HEK293 (cell line): ENCODE data around the gene PTBP1.

ENCODE experiments used
- CTCF ChIA-PET: fragments of 350-600 bp; formaldehyde crosslinking; extraction: SDS; loops from one replicate; lab custom pipeline; 2021; ENCODE audit warnings: antibody characterized with exemption; lab: Yijun Ruan, JAX
- POLR2A ChIA-PET: fragments of 300-600 bp; formaldehyde crosslinking; extraction: SDS; loops from one replicate; lab custom pipeline; 2020; ENCODE audit warnings: antibody characterized with exemption, inconsistent platforms; lab: Yijun Ruan, JAX
- H3K27ac ChIP-seq: fragments of 200-500 bp; sonication (Bioruptor generic); 2 replicates; pipeline ENCODE4 v1.5.1; 2014; ENCODE audit warnings: low read depth, low read length, control low read depth, inconsistent platforms; ENCODE audit errors: extremely low read depth
- H3K36me3 ChIP-seq, 2 experiments: fragments of 200-500 bp in 1 of 2; sonication (Bioruptor generic) in 1 of 2; 1 replicate in 1 of 2; 2 replicates in 1 of 2; pipeline ENCODE4 v1.5.1; 2014 to 2017; ENCODE audit warnings: inconsistent platforms in 2 of 2, low read length in 2 of 2; ENCODE audit not compliant: control insufficient read depth in 2 of 2, insufficient read depth in 1 of 2
- H3K4me1 ChIP-seq: fragments of 200-500 bp; sonication (Bioruptor generic); 2 replicates; pipeline ENCODE4 v1.5.1; 2014; ENCODE audit warnings: mild to moderate bottlenecking, low read length, inconsistent platforms; ENCODE audit not compliant: control insufficient read depth, insufficient read depth
- H3K4me3 ChIP-seq: 2 replicates; pipeline ENCODE4 v1.5.1; 2011; ENCODE audit warnings: low read depth, mild to moderate bottlenecking, control low read depth, low read length, moderate library complexity
- H3K9me3 ChIP-seq: fragments of 200-500 bp; sonication (Bioruptor generic); 2 replicates; pipeline ENCODE4 v1.5.1; 2014; ENCODE audit warnings: low read depth, low read length, inconsistent platforms; ENCODE audit not compliant: control insufficient read depth, insufficient read depth
- EGR2 ChIP-seq: fragments of 450-650 bp; formaldehyde crosslinking; IDR thresholded peaks from 2 replicates; pipeline ENCODE4 v1.5.1; 2016; ENCODE audit warnings: low read depth, missing biosample characterization, missing genetic modification characterization
- FEZF1 ChIP-seq: fragments of 450-650 bp; formaldehyde crosslinking; IDR thresholded peaks from 2 replicates; pipeline ENCODE4 v1.5.1; 2016; ENCODE audit warnings: missing biosample characterization, missing genetic modification characterization
- GLI2 ChIP-seq: fragments of 450-650 bp; formaldehyde crosslinking; IDR thresholded peaks from 2 replicates; pipeline ENCODE4; 2017; ENCODE audit warnings: missing biosample characterization, missing genetic modification characterization, low read depth, borderline replicate concordance
- GLIS1 ChIP-seq: fragments of 450-650 bp; formaldehyde crosslinking; IDR thresholded peaks from 2 replicates; pipeline ENCODE4 v1.5.1; 2016; ENCODE audit warnings: missing biosample characterization, missing genetic modification characterization
- KLF10 ChIP-seq: fragments of 450-650 bp; IDR thresholded peaks from 2 replicates; pipeline ENCODE4 v1.5.1; 2018; ENCODE audit warnings: missing biosample characterization, mild to moderate bottlenecking, missing genetic modification characterization
- YY1 ChIP-seq: fragments of 450-650 bp; formaldehyde crosslinking; IDR thresholded peaks from 2 replicates; pipeline ENCODE4 v1.5.1; 2018; ENCODE audit warnings: missing biosample characterization, missing genetic modification characterization
- ZBTB20 ChIP-seq: fragments of 450-650 bp; formaldehyde crosslinking; IDR thresholded peaks from 2 replicates; pipeline ENCODE4 v1.5.1; 2016; ENCODE audit warnings: missing biosample characterization, missing genetic modification characterization
- ZBTB21 ChIP-seq: fragments of 450-650 bp; formaldehyde crosslinking; IDR thresholded peaks from 2 replicates; pipeline ENCODE4 v1.5.1; 2017; ENCODE audit warnings: missing biosample characterization, missing genetic modification characterization
- ZIC2 ChIP-seq: fragments of 450-650 bp; formaldehyde crosslinking; IDR thresholded peaks from 2 replicates; pipeline ENCODE4 v1.5.1; 2016; ENCODE audit warnings: missing biosample characterization, missing genetic modification characterization
- ZNF10 ChIP-seq: fragments of 450-650 bp; formaldehyde crosslinking; IDR thresholded peaks from 2 replicates; pipeline ENCODE4 v1.5.1; 2017; ENCODE audit warnings: missing biosample characterization, missing genetic modification characterization
- ZNF146 ChIP-seq: fragments of 450-650 bp; formaldehyde crosslinking; IDR thresholded peaks from 2 replicates; pipeline ENCODE4 v1.5.1; 2016; ENCODE audit warnings: missing biosample characterization, missing genetic modification characterization
- ZNF148 ChIP-seq: fragments of 450-650 bp; formaldehyde crosslinking; IDR thresholded peaks from 2 replicates; pipeline ENCODE4 v1.5.0; 2017; ENCODE audit warnings: missing biosample characterization, missing genetic modification characterization, borderline replicate concordance
- ZNF2 ChIP-seq: fragments of 450-650 bp; formaldehyde crosslinking; IDR thresholded peaks from 2 replicates; pipeline ENCODE4 v1.5.1; 2016; ENCODE audit warnings: missing biosample characterization, missing genetic modification characterization
- ZNF221 ChIP-seq: fragments of 450-650 bp; formaldehyde crosslinking; IDR thresholded peaks from 2 replicates; pipeline ENCODE4 v1.5.1; 2017; ENCODE audit warnings: missing biosample characterization, missing genetic modification characterization, borderline replicate concordance
- ZNF26 ChIP-seq: fragments of 450-650 bp; formaldehyde crosslinking; IDR thresholded peaks from 2 replicates; pipeline ENCODE4 v1.5.1; 2016; ENCODE audit warnings: missing biosample characterization, missing genetic modification characterization
- ZNF266 ChIP-seq: fragments of 450-650 bp; formaldehyde crosslinking; IDR thresholded peaks from 2 replicates; pipeline ENCODE4 v1.5.1; 2016; ENCODE audit warnings: missing biosample characterization, missing genetic modification characterization, low read depth
- ZNF302 ChIP-seq: fragments of 450-650 bp; formaldehyde crosslinking; IDR thresholded peaks from 2 replicates; pipeline ENCODE4 v1.5.1; 2016; ENCODE audit warnings: missing biosample characterization, missing genetic modification characterization, low read depth
- ZNF398 ChIP-seq: fragments of 450-650 bp; formaldehyde crosslinking; IDR thresholded peaks from 2 replicates; pipeline ENCODE4 v1.5.1; 2017; ENCODE audit warnings: missing biosample characterization, missing genetic modification characterization
- ZNF433 ChIP-seq: fragments of 450-650 bp; formaldehyde crosslinking; IDR thresholded peaks from 2 replicates; pipeline ENCODE4 v1.5.1; 2016; ENCODE audit warnings: missing biosample characterization, missing genetic modification characterization, low read depth
- ZNF514 ChIP-seq: fragments of 450-650 bp; formaldehyde crosslinking; IDR thresholded peaks from 2 replicates; pipeline ENCODE4 v1.5.1; 2016; ENCODE audit warnings: missing biosample characterization, missing genetic modification characterization
- ZNF530 ChIP-seq: fragments of 450-650 bp; formaldehyde crosslinking; IDR thresholded peaks from 2 replicates; pipeline ENCODE4 v1.5.1; 2016; ENCODE audit warnings: low read depth, missing biosample characterization, missing genetic modification characterization
- ZNF560 ChIP-seq: fragments of 450-650 bp; formaldehyde crosslinking; IDR thresholded peaks from 2 replicates; pipeline ENCODE4 v1.5.1; 2017; ENCODE audit warnings: missing biosample characterization, missing genetic modification characterization, borderline replicate concordance
- ZNF571 ChIP-seq: fragments of 450-650 bp; formaldehyde crosslinking; IDR thresholded peaks from 2 replicates; pipeline ENCODE4 v1.5.0; 2017; ENCODE audit warnings: missing biosample characterization, missing genetic modification characterization
- ZNF610 ChIP-seq: fragments of 450-650 bp; formaldehyde crosslinking; IDR thresholded peaks from 2 replicates; pipeline ENCODE4 v1.5.1; 2016; ENCODE audit warnings: missing biosample characterization, missing genetic modification characterization, borderline replicate concordance
- ZNF654 ChIP-seq: fragments of 450-650 bp; formaldehyde crosslinking; IDR thresholded peaks from 2 replicates; pipeline ENCODE4 v1.5.1; 2016; ENCODE audit warnings: low read depth, missing biosample characterization, missing genetic modification characterization
- ZNF701 ChIP-seq: fragments of 450-650 bp; formaldehyde crosslinking; IDR thresholded peaks from 2 replicates; pipeline ENCODE4 v1.5.1; 2016; ENCODE audit warnings: missing biosample characterization, missing genetic modification characterization
- ZNF768 ChIP-seq: fragments of 450-650 bp; formaldehyde crosslinking; IDR thresholded peaks from 2 replicates; pipeline ENCODE4 v1.5.1; 2018; ENCODE audit warnings: missing biosample characterization, mild to moderate bottlenecking, missing genetic modification characterization
- ZSCAN18 ChIP-seq: fragments of 450-650 bp; formaldehyde crosslinking; IDR thresholded peaks from 2 replicates; pipeline ENCODE4 v1.5.1; 2016; ENCODE audit warnings: missing biosample characterization, missing genetic modification characterization
- TF ChIP-seq, protein P1 (sequence below): fragments of 450-650 bp; formaldehyde crosslinking; IDR thresholded peaks from 2 replicates; pipeline ENCODE4 v1.5.1; 2017; ENCODE audit warnings: missing biosample characterization, missing genetic modification characterization

PTBP1 gene

DNA sequence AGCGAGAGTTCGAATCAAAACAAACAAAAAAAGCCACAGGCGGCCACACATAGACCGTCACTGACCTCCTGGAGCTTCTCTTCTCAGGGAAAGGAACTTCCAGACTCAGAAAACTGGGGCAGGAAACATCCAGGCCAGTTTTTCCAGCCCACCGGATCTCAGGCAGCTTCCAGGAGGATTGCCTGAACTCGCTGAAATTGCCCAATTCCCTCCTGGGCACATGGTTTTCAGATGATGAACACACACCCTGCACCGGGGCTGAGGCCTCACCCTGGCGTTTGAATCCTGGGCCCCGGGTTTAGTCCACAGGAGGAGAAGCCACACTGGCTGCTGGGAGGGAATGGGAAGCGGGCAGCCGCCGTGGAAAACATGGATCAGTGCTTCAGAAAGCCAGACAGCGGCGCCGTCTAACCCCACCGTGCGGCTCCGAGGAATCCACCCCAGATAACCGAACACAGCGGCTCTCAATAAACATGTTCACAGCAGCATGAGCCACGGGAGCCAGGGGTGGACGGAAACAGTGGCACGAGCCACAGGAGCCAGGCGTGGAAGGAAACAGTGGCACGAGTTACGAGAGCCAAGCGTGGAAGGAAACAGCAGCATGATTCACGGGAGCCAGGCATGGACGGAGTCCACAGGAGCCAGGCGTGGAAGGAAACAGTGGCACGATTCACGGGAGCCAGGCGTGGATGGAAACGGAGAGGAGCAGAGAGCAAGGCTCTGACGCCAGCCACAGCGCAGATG, 18.2 kb upstream of the PTBP1 start:
- POLR2A ChIA-PET: interaction anchor here (0.9 kb wide), 1 partner anchor 24 kb away, joined by 3 read pairs; no protein-coding TSS in a partner anchor
- CTCF ChIA-PET: interaction anchor here (1.6 kb wide), 1 partner anchor 10 kb away, joined by 10 read pairs; no protein-coding TSS in a partner anchor
- TF ChIP-seq ZBTB20 (tag by site-specific recombination) (peak; percentile 90), ZNF768 (no peak), ZNF398 (tag by site-specific recombination) (no peak), ZNF571 (no peak), ZNF10 (tag by site-specific recombination) (no peak), ZNF221 (tag by site-specific recombination) (no peak), ZNF560 (no peak), GLIS1 (tag by site-specific recombination) (peak; percentile 97), ZNF514 (tag by site-specific recombination) (no peak), ZBTB21 (tag by site-specific recombination) (no peak), ZNF266 (no peak), ZNF701 (no peak), ZSCAN18 (tag by site-specific recombination) (no peak), FEZF1 (tag by site-specific recombination) (no peak), ZNF654 (tag by site-specific recombination) (no peak), ZNF2 (tag by site-specific recombination) (no peak), ZNF302 (tag by site-specific recombination) (no peak), GLI2 (tag by site-specific recombination) (no peak), ZNF530 (no peak), ZIC2 (tag by site-specific recombination) (peak; percentile 68), KLF10 (no peak), EGR2 (no peak), ZNF148 (tag by site-specific recombination) (no peak), ZNF26 (tag by site-specific recombination) (no peak), ZNF146 (tag by site-specific recombination) (no peak), YY1 (tag by site-specific recombination) (no peak), ZNF610 (tag by site-specific recombination) (no peak), ZNF433 (tag by site-specific recombination) (no peak)
- TF ChIP-seq, protein P1, sequence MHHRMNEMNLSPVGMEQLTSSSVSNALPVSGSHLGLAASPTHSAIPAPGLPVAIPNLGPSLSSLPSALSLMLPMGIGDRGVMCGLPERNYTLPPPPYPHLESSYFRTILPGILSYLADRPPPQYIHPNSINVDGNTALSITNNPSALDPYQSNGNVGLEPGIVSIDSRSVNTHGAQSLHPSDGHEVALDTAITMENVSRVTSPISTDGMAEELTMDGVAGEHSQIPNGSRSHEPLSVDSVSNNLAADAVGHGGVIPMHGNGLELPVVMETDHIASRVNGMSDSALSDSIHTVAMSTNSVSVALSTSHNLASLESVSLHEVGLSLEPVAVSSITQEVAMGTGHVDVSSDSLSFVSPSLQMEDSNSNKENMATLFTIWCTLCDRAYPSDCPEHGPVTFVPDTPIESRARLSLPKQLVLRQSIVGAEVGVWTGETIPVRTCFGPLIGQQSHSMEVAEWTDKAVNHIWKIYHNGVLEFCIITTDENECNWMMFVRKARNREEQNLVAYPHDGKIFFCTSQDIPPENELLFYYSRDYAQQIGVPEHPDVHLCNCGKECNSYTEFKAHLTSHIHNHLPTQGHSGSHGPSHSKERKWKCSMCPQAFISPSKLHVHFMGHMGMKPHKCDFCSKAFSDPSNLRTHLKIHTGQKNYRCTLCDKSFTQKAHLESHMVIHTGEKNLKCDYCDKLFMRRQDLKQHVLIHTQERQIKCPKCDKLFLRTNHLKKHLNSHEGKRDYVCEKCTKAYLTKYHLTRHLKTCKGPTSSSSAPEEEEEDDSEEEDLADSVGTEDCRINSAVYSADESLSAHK (tag by site-specific recombination): no peak

More for the DNA sequence above, 18.2 kb upstream of the PTBP1 start:
- Histone ChIP-seq H3K4me3 (no peak overlapping the region), H3K9me3 (no peaks in the 10 kb centered on the region), H3K36me3 (no peaks in the 10 kb centered on the region), H3K4me1 (no peaks in the 10 kb centered on the region), H3K27ac (no peak overlapping the region)
